ENCODE measurements around the gene MR1.

- TF ChIP-seq CTCF (IDR thresholded peaks at IDR 0.05 in 4 of 5, conservative IDR thresholded peaks at IDR 0.05 in 1 of 5): no peak
- TF ChIP-seq POLR2A (IDR thresholded peaks at IDR 0.05): no peak
Observed at GRCh38 chr1:181056560-181056959, 22.8 kb downstream of the MR1 start.

Data from gastrocnemius medialis (tissue), 4 donors.